K562 (cell line): ENCODE data around the gene SCN8A.

Experiments used
- ATF3 ChIP-seq, 2 experiments: fragments of 450-650 bp in 1 of 2; sonication (generic) in 1 of 2; formaldehyde crosslinking in 1 of 2; IDR thresholded peaks in 1 of 2; conservative IDR thresholded peaks in 1 of 2; 2 replicates each; pipeline versions ENCODE4 v1.6.1 to v1.8.1; 2016 to 2023; ENCODE audit warnings: mild to moderate bottlenecking in 2 of 2, moderate library complexity in 2 of 2, inconsistent platforms in 1 of 2, missing genetic modification reagents in 1 of 2
- CTCF ChIP-seq, 3 experiments: IDR thresholded peaks in 2 of 3; conservative IDR thresholded peaks in 1 of 3; 2 replicates each; pipeline ENCODE4 v1.5.1; 2011 to 2012; ENCODE audit warnings: low read length in 3 of 3, mild to moderate bottlenecking in 3 of 3, control low read depth in 2 of 3, improper control_type of control experiment in 1 of 3, inconsistent platforms in 1 of 3, low read depth in 1 of 3, mixed read lengths in 1 of 3, moderate library complexity in 1 of 3; ENCODE audit not compliant: insufficient read depth in 2 of 3
- MCM2 ChIP-seq: fragments of 450-650 bp; IDR thresholded peaks from 2 replicates; pipeline ENCODE4 v1.6.1; 2017; ENCODE audit warnings: low read depth, mild to moderate bottlenecking
- NR3C1 ChIP-seq: sonication (generic); formaldehyde crosslinking; IDR thresholded peaks from 2 replicates; pipeline ENCODE4 v1.8.1; 2022; ENCODE audit warnings: missing genetic modification reagents
- PCBP2 ChIP-seq: fragments of 200-400 bp; formaldehyde crosslinking; IDR thresholded peaks from 2 replicates; pipeline ENCODE4 v1.6.1; 2018; ENCODE audit warnings: low read length, low read depth, mild to moderate bottlenecking, moderate library complexity; ENCODE audit not compliant: poor library complexity, severe bottlenecking

GRCh38 chr12:51766067-51766676 is 175.1 kb downstream of the SCN8A start:
- TF ChIP-seq CTCF (IDR thresholded peaks at IDR 0.05 in 2 of 3, conservative IDR thresholded peaks at IDR 0.05 in 1 of 3; ENCODE audit: insufficient read depth in 2 of 3, low read depth in 1 of 3, low read length in 3 of 3) (no peak), PCBP2 (no peak), NR3C1 (no peak), MCM2 (no peak), ATF3 (IDR thresholded peaks at IDR 0.05) (no peak), ATF3 (CRISPR knock-in tag; conservative IDR thresholded peaks at IDR 0.05) (no peak)
